T-helper 22 cell (primary cell): Measurements from ENCODE around the gene PDE7B.
A peak's percentile ranks its signal among the peaks of the same experiment; 100 is the strongest.

Experiments
- DNase-seq: peaks from one replicate; pipeline ENCODE4 v3.0.0-alpha.2; 2020; ENCODE audit warnings: low read depth

PDE7B gene

DNA sequence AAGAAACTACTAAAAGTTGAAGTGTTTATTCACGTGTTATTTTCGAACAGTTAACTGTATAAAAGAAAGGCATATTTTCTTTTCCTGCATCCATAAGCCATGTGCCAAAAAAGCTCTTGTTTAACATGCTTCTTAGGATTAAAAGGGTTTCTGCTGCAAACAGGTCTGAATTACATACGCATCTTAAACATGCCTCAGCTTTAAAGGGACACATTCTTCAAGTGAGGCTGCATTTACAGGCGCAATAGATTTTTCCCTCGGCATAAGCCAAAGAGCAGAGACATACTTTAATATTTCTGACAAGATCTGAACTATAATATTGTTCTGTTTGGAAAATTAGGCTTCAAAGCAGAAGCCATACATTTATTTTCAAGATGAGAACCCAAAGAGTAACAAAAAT lies 39.4 kb downstream of the PDE7B start:
- no peak for DNase-seq

DNA sequence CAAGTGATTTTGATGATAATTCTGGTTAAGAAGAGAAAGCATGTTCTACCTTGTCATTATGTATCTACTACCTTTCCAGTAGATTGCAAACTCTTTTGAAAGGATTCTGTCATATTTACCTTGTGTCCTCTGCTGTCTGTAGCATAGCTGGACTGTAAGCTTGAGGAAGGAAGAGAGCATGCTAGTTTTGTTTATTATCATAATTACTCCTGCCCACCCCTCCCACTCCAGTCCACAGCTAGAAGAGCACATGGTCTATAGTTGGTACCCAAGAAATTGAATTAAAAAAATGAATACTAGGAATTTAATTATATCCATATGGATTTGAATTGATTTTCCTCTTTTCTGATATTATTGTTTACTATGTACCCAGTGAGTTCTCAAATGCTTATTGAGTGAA lies 40.2 kb downstream of the PDE7B start:
- no peak for DNase-seq

DNA sequence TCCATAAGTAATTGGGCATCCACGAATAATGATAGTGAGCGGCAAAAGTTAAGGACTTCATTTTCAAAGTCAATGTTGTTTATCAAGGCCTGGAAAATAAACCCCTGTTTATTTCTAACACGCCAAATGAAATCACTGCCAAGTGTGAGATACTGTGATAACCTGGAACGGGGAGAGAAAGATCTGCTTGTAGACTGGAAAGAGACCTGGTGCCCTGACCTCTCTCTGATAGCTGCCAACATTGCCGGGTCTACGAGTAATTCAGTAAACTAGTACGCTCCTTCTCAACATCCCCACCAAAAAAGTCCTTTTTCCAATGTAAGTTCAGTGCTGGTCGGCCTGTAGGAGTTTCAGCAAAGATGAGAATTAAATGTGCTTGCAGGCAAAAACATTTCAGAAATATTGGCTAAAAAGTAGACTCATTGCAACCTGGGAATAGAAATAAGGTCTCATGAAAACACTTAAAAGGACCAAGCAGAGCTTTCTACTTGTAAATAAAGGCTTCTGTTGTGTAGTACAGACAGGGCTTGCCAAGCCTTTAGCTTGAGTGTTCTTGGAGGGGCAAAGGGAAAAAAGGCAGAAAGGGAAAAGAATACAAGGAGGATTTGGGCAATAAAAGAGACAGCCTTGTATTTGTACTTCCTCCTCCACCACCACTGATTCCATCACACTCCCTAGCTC lies 43.9 kb downstream of the PDE7B start:
- DNase-seq, result no peak

GRCh38 chr6:135897087-135897486 lies 45.6 kb downstream of the PDE7B start:
- no peak for DNase-seq

DNA sequence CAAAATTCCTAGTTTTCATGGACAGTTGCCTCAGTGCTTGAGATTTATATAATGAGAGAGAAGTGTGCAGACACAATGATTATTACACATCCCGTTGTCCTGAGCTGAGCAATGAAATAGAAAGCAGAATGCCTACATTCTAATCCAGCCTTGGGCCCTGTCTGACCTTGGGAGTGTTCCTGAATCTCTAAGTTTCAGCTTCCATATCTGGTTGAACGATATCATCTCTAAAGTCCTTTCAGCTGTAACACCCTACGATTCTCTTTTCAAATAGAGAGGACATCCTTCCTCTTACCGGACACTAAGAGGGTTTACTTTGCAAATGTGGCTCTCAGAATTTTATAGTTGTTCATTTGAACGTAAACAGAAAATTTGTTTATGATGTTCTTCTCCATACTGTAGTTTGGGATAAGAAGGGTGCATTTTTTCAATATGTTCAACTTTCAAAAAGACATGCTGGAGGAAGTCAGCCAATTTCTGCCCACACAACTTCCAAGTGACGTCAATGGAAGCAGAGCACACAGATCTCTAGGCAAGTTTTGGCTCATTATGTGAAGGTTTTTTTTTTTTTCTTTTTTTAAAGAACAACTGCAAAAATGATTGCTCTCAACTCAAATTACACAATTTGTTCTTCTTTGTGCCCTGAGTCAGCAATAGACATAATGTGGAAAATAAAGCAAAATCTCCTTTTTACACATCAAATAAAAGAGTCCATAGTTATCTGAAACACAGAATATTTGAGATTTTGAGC lies 50.4 kb downstream of the PDE7B start:
- no peak for DNase-seq

DNA sequence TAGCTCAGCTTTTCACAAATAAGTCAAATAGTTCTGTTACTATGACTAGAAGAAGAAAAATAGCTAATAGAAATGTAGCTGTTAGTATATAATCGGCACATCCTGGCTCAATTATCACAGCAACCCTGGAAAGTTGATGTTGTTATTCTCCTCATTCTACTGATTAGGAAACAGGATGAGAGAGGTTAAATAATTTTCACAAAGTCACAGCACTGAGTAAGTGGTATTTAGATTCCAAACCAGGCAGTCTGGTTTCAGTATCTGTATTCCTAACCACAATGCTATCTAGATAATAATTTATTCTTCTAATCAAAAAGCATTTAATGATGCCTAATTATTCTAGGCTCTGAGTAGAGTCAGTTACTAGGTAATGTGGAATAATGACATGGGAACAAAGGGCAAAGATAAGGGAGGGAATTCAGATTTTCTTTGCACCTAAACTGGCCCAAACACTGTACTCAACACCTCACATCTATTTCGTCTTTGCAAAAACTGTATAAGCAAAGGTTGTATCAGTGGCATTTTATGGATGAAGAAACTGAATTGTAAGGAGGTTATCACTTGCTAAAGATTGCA lies 51.3 kb downstream of the PDE7B start:
- no peak for DNase-seq

- no peak for DNase-seq
Measured at GRCh38 chr6:135904666-135905065, 53.2 kb downstream of the PDE7B start.

GRCh38 chr6:135905604-135906300 lies 54.3 kb downstream of the PDE7B start:
- DNase-seq, result no peak

DNA sequence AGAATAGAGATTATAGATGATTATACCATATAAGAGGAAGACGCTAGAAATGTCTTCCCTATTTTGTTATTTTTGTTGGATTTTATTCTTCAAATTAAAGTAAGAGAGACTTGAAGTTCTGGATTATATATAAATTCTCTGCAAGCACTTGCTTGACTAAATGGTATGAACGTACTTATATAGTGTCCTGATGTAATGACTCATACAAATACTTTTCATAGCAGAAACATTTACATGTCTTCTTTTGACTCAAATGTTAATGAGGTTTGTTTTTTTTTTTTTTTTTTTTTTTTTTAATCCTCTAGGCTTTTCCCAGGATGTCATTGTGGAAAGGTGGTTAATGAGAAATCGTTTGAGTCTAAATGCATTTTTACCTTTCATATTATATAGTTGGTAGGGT lies 55.0 kb downstream of the PDE7B start:
- DNase-seq, result no peak

DNA sequence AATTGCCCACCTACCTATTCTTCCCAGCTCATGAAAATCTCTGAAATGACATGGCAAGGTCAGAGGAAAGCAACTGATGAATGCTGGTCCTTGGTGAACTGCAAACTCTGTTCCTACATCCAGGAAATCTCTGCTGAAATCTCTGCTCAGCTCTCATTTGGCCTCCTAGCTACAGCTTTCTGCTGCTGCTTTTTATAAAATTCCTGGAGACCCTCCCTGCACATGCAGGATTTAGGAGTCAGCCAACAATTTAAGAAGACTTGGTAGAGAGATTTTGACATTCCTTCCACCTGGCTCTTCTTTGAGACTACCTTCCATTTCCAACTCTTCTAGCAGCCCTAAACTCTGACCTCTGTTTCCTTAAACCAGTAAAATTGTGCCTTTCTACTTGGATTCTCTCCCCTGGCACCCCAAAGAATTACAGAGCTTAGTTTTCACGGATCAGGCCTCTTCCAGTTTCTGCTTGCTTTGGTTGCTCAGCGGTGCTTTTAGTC lies 55.5 kb downstream of the PDE7B start:
- no peak for DNase-seq

GRCh38 chr6:135909737-135910387 lies 58.4 kb downstream of the PDE7B start:
- peak; percentile 1 for DNase-seq

DNA sequence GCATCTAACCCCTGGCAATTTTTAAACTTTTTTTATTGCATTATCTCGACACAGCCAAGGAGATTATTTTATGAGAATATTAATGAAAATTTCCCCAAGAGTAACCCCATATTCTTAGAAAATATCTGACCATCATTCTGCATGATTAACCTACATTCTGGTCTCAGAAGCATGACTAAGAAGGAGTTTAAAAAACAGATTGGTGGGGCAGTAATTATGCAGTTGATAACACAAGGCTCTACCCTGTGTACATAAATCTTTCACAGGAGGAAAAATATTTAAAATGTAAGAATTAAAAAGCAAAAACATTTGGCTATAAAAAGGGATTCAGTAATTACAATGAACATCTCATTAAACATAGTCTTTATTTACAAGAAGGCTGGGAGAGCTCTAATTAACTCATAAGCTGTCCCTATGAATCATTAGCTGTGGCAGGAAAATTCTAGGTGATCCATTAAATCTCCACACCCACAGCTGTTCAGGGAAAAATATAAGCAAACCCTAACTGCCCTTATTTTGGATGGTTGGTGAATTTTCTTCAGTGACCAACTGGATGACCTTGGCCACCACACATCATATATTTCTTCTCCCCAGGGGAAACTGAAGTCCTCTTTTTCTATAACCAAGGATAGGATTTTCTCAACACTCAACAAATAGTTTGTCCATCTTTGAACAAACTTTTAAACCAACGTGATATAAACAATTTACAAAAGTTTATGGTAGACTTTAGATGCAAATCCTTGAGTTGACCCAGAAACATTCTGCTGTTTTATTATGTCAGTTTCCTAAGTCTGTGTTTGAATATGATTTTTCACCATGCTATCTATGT lies 59.5 kb downstream of the PDE7B start:
- no peak for DNase-seq

DNA sequence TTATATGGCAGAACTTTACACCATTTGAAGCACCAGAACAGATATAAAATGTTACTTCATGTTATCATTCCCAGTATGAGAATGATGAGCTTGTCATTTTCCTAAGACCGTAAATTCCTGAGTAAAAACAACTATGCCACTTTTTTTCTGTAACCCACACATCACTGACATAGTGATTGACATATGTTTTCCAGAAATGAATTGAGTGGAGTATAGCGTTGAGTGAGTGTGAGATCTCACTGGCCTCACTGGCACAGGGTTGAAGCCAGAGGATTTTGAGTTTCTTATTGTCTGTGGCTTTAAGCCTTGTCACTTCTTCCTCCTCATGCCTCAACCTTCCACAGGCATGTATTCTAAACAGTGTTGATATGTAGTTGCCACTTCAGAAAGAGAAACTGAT lies 62.3 kb downstream of the PDE7B start:
- DNase-seq, result no peak

- no peak for DNase-seq
Measured at GRCh38 chr6:135919026-135919425, 67.5 kb downstream of the PDE7B start.

- no peak for DNase-seq
Measured at GRCh38 chr6:135920689-135921088, 69.2 kb downstream of the PDE7B start.

- no peak for DNase-seq
Measured at GRCh38 chr6:135921188-135921587, 69.7 kb downstream of the PDE7B start.

- no peak for DNase-seq
Measured at GRCh38 chr6:135922174-135922573, 70.7 kb downstream of the PDE7B start.

GRCh38 chr6:135922746-135923145 lies 71.2 kb downstream of the PDE7B start:
- no peak for DNase-seq

DNA sequence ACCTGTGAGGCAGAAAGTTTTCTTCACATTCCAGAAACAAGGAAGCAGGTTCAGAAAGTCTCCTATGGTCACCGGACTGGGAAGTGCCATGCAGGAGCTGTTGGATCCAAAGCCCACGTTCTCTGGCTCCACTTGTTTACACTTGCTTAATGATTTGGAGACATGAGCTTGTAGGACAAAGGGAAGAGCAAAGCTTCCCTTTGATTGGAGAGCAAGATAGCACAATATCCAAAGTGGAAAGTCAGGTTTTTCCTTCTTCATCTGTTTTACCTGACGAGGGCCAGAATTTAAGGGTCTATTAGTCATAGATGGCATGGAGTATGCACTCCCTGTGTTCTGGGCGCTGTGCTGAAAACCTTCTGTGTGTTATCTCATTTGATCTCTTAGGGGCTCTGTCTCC lies 81.2 kb downstream of the PDE7B start:
- DNase-seq, result no peak

GRCh38 chr6:135935941-135936601 lies 84.6 kb downstream of the PDE7B start:
- no peak for DNase-seq

DNA sequence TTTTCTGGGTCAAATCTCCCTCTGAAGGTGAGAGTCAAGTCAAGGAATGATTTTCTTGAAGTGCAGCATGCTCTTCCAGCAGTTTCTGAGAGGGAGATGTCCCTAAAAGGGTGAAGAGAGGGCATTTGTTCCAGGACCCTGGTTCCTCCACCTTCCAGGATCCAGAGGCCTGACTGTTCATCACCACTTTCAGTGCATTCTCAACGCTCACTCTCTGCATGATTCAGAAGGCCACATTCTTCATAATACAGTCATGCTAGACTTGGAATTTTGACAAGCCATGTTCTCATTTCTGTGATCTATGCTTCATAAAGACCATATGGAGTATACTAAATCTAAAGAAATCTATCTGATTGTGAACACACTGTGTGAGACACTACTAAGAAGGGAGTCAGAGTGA lies 85.1 kb downstream of the PDE7B start:
- no peak for DNase-seq
